Nephron progenitor cell (in vitro differentiated cells): ENCODE measurements around the gene TECTA.

Experiments used
- DNase-seq: peaks from one replicate; pipeline ENCODE4 v3.0.0; 2021
- H3K27ac Mint-ChIP-seq: 2 replicates; pipeline ENCODE4 v1.8.0; 2021; ENCODE audit warnings: mild to moderate bottlenecking, moderate library complexity, mixed read lengths
- H3K27me3 Mint-ChIP-seq: 2 replicates; pipeline ENCODE4 v1.8.0; 2021; ENCODE audit warnings: mild to moderate bottlenecking, low read depth, mixed read lengths; ENCODE audit not compliant: poor library complexity
- H3K36me3 Mint-ChIP-seq: 2 replicates; pipeline ENCODE4 v1.8.0; 2021; ENCODE audit warnings: low read depth, mixed read lengths
- H3K4me1 Mint-ChIP-seq: 2 replicates; pipeline ENCODE4 v1.8.0; 2021; ENCODE audit warnings: mixed read lengths
- H3K4me3 Mint-ChIP-seq: 2 replicates; pipeline ENCODE4 v1.8.0; 2021; ENCODE audit warnings: mild to moderate bottlenecking, moderate library complexity, mixed read lengths
- H3K9me3 Mint-ChIP-seq: 2 replicates; pipeline ENCODE4 v1.8.0; 2021; ENCODE audit warnings: mild to moderate bottlenecking, moderate library complexity, mixed read lengths
- TF ChIP-seq, protein P1 (sequence below): fragments of 200-600 bp; sonication (generic); IDR thresholded peaks from 2 replicates; pipeline ENCODE4 v1.5.0; 2021; ENCODE audit warnings: antibody characterized with exemption

The TECTA gene

GRCh38 chr11:121068787-121069186, 32.3 kb upstream of the TECTA start:
- Mint-ChIP-seq H3K36me3 (peaks cover 50% of the 10 kb centered on the region), H3K4me3 (no peak overlapping the region), H3K4me1 (peaks cover 43% of the 10 kb centered on the region), H3K27ac (peak overlapping the region; percentile 12), H3K9me3 (peaks cover 9% of the 10 kb centered on the region), H3K27me3 (no peaks in the 10 kb centered on the region)
- TF ChIP-seq, protein P1, sequence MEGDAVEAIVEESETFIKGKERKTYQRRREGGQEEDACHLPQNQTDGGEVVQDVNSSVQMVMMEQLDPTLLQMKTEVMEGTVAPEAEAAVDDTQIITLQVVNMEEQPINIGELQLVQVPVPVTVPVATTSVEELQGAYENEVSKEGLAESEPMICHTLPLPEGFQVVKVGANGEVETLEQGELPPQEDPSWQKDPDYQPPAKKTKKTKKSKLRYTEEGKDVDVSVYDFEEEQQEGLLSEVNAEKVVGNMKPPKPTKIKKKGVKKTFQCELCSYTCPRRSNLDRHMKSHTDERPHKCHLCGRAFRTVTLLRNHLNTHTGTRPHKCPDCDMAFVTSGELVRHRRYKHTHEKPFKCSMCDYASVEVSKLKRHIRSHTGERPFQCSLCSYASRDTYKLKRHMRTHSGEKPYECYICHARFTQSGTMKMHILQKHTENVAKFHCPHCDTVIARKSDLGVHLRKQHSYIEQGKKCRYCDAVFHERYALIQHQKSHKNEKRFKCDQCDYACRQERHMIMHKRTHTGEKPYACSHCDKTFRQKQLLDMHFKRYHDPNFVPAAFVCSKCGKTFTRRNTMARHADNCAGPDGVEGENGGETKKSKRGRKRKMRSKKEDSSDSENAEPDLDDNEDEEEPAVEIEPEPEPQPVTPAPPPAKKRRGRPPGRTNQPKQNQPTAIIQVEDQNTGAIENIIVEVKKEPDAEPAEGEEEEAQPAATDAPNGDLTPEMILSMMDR = no peak
- DNase-seq = no peak

DNA sequence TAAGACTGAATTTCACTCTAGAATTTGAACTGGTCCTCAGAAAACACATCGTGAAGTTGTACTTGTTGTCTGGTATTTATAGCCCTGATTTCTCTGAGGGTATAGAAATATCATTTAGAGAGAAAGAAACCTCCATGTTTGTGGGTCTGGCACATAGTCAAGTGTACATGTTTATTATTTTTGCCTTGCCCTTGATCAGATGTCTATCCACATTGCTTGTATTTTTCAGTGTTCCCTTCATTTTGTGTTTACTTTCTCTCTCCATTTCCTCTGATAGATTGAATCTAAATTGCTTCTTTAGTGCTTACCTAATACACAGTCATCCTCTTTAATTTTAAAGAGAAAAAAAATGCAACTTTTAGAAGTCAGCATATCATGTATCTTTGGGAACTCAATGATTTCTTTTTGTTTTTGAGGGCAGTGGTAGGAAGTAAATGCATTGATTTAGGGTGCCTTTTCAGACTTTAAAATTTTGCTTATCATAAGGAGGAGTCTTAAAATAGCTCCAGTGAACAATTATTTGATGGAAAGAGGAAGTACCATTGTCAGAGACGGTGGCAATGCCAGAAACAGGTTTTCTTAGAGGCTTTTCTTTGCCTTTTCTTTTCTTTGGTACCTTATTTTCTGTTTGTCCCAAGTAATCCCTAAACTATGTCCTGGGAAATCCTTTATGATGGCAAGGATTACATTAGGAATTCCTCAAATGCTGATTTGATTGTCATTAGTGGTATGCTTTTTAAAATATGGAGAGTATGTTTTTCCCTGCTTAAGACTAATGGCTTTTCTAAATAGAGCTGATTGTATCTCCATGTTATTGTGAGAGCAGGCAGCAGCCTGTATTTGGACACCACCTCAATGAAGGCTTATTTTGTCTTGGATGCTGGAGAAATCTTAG, 29.8 kb upstream of the TECTA start:
- peaks cover 43% of the 10 kb centered on the region for H3K4me1 Mint-ChIP-seq

DNA sequence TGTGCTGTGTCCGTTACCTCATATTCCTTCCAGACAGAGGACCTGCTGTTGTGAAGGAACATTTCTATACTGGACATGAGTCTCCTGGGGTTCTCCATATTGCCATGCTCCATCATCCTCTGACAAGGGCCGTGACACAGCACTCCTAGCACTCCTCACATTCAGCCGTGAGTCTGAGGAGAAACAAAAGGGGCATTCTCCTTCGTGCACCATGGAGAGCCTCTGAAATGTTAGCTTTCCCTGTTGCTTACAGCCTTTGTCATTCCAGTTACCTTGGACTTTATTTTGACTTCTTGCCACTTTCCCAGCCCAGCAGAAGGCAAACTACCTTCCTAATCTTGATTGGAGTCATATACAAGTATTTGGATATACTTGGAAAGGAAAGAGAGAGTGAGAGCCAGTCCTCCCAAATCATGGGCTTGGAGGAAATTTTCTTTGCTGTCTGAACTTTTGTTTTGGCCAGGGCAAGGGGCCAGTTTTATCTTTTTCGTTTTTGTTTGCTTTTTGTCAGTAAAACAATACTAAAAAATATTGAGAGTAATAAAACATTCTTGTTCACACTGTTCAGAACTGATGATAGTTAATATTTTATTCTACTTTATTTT, 29.1 kb upstream of the TECTA start:
- TF ChIP-seq, protein P1 = no peak
- Mint-ChIP-seq H3K27me3 (no peaks in the 10 kb centered on the region), H3K4me3 (peak overlapping the region; percentile 29), H3K36me3 (peaks cover 42% of the 10 kb centered on the region), H3K9me3 (peaks cover 5% of the 10 kb centered on the region), H3K4me1 (peaks cover 37% of the 10 kb centered on the region), H3K27ac (peak overlapping the region; percentile 97)
- DNase-seq = peak; percentile 5

More for the DNA sequence above, 29.8 kb upstream of the TECTA start:
- peaks cover 5% of the 10 kb centered on the region for H3K9me3 Mint-ChIP-seq
- TF ChIP-seq, protein P1 = no peak
- no peak for DNase-seq
- peak overlapping the region; percentile 97 for H3K27ac Mint-ChIP-seq
- peak overlapping the region; percentile 29 for H3K4me3 Mint-ChIP-seq
- peaks cover 42% of the 10 kb centered on the region for H3K36me3 Mint-ChIP-seq
- no peaks in the 10 kb centered on the region for H3K27me3 Mint-ChIP-seq

DNA sequence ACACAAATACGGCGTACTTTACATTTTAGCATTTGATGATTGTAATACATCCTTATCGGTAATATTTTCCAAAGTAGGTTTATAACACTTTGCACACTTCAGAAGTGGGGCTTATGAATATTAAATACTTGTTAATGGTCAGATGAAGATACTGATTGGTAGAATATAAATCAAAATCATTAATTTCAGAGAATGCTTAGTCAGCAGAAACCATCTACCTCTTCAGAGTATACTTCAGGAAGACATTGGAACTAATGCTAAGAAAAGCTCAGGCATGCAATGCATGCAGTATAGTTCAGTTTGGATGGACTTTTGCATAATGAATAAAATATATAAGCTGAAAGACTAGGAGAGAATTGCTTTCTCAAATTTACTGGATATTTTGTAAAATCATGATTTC, 19.7 kb upstream of the TECTA start:
- Mint-ChIP-seq H3K27ac (no peak overlapping the region), H3K4me3 (no peak overlapping the region), H3K36me3 (peaks cover 30% of the 10 kb centered on the region), H3K9me3 (no peaks in the 10 kb centered on the region), H3K27me3 (no peaks in the 10 kb centered on the region), H3K4me1 (no peaks in the 10 kb centered on the region)
- no peak for DNase-seq
- TF ChIP-seq, protein P1 = no peak

DNA sequence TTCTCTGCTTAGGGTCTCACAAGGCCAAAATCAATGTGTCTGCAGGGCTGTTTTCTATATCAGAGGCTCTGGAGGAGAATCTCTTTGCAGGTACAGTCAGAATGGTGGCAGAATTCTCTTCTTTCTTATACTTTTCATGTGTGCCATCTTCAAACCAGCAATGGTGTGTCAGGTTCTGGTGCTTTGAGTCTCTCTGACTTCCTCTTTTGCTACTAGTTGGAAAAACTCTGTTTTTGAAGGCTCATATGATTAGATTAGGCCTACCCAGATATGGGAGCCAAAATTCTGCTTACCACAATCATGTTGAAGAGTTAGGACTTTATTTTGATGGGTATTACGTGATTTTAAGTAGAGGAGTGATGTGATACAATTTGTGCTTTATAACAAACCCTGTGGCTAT, 18.8 kb upstream of the TECTA start:
- no peaks in the 10 kb centered on the region for H3K4me1 Mint-ChIP-seq
- no peak for DNase-seq
- no peak overlapping the region for H3K27ac Mint-ChIP-seq
- TF ChIP-seq, protein P1 = no peak
- H3K36me3 Mint-ChIP-seq = peaks cover 39% of the 10 kb centered on the region
- no peaks in the 10 kb centered on the region for H3K27me3 Mint-ChIP-seq
- no peaks in the 10 kb centered on the region for H3K9me3 Mint-ChIP-seq
- H3K4me3 Mint-ChIP-seq = no peak overlapping the region
